NCI-H2227 (cell line): ENCODE measurements around the gene CLCN1.

Experiments
- DNase-seq: peaks from one replicate; lab custom pipeline; 2025; ENCODE audit not compliant: unreplicated experiment; lab: John Stamatoyannopoulos, UW

The CLCN1 gene

GRCh38 chr7:143362131-143363015, 46.5 kb downstream of the CLCN1 start, which contains the start of gene FAM131B:
Gene FAM131B, minus strand, starts transcription at chr7:143362713. Its CDS starts 110 bp downstream, at chr7:143362603.
- peak; percentile 62 for DNase-seq

DNA sequence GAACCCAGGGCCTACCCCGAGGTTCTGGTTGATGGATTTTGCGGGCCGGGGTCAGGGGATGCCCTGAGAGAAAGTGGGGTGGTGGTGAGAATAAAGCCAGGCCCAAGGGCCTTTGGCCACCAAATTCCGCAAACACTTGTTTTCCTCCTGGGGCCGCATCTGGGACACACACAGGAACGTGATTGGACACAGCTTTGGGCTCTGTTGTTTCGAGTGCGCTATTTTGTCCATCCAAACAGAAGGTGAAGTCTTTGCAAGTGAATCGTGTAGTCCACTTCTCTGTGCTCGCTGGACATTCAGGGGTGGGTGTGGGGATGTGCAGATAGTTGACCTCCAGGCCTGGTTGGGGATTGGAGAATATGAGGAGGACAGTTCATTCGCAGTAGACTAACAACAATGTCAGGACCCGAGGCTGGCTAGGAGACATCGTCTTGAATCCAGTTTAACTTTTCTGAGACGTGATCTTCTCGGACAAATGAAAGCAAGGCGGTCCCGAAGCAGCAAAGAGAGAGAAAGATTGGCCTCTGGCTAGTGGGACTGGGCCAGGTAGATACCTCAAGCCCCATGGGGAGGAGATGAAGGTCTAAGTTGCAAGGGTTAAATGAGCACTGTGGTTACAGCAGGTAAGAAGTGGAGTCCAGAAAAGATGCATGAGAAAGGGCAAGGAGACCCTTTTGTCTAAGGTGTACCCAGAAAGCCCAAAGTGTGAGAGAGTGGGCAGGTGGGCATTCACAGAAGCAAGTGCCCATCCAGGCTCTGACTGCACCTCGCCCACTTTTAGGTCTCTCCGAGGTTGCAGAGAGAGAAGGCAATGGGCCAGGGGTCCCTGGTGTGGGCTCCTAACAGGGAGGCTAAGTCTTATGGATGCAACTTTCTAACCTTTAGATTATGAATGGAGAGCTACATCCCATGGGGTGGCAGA, 47.4 kb downstream of the CLCN1 start:
- no peak for DNase-seq

DNA sequence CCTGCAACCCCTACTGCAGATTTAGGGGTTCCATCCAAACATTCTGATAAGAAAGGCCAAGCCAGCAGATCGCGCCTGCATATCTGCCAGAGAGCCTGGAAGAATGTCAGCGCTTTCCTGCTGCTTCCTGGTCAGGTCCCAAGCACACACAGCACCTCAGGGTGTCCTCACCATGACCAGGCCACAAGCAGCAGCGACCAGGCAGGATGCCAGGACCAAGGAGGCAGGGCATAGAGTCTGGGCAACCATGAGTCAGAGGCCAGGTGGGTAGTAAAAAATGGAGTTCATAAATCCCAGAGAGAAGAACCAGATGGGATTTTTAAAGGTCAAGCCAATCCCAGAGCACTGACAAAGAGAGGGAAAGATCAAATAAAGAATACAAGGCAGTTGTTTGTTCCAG, 52.1 kb downstream of the CLCN1 start:
- no peak for DNase-seq

- no peak for DNase-seq
Measured at GRCh38 chr7:143368387-143368786, 52.5 kb downstream of the CLCN1 start.

DNA sequence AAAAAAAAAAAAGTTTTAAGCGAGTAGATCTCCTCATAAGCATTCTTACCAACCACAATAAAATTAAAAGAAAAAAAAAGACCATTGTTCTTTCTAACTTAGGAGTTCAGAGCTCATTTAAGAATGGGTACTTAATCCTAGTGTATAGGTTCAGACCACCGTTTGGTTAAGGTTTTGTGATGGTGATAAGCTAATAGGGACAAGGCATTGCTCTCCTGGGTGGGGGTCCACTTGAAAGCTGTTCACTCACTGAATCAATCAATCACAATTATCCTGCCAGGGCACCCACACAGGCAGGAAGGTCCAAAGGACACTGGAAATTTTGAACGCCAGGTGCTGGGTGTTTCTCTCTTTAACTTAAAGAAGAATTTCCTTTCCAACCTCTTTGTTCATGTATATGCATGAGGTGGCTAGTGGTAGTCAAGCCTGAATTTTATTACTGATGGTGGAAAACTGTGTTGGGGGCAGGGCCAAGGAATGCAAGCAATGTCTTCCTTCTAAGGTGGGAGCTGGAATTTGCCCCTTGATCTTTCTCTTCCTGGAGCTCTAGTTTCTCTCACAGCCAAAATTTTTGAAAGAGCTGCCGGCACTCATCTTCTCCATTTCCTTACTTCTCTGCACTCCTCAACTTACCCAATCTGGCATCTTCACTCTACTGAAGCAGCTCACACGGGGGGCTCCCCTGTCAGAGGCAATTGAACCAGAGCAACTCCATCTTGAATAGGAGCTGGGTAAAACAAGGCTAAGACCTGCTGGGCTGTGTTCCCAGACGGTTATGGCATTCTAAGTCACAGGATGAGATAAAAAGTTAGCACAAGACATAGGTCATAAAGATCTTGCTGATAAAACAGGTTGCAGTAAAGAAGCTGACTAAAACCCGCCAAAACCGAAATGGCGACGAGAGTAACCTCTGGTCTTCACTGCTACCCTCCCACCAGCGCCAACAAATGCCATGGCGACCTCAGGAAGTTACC, 54.1 kb downstream of the CLCN1 start:
- no peak for DNase-seq

DNA sequence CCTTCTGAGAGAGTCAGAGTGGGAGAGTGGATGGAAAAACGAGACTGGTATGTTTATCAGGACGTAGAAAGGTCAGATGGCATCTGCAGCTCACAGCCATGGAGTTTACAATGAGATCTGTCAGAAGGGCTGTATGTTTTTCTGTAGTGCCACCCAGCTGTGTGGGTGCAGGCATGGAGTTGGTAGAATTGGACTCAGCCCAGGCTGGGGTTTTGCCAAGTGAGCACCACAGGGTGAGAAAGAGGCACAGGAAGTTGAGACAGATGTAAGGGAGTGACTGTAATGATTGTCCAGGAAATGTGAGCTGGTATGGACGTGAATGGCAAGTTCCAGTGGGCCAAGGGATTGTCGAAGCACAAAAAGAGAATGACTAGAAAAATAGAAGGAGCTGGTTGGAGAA, 56.2 kb downstream of the CLCN1 start:
- no peak for DNase-seq

DNA sequence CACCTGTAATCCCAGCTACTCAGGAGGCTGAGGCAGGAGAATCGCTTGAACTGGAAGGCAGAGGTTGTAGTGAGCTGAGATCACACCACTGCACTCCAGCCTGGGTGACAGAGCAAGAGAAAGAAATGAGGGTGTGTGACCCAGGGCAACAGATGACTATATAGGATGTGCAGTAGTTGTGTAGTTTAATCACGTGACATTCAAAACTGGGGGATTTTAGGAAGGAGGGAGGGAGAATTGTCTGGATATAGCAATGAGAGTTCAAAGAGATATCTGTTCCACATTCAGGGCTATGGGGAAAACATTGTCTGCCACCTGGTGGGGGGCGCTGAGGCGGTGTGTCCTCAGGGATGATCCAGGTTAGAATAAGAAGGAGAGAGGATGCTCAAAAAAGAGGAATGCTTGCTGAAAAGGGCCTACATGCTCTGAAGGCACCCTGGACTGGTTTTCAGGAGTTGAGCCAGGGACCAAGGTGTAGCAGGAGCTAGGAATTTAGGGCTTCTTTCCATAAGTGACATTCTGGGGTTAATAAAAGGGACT, 57.4 kb downstream of the CLCN1 start:
- DNase-seq, result no peak

- DNase-seq, result no peak
Measured at GRCh38 chr7:143374561-143374960, 58.6 kb downstream of the CLCN1 start.

GRCh38 chr7:143375298-143376034, 59.6 kb downstream of the CLCN1 start:
- DNase-seq, result no peak

- DNase-seq, result no peak
Measured at GRCh38 chr7:143376396-143376795, 60.5 kb downstream of the CLCN1 start.

DNA sequence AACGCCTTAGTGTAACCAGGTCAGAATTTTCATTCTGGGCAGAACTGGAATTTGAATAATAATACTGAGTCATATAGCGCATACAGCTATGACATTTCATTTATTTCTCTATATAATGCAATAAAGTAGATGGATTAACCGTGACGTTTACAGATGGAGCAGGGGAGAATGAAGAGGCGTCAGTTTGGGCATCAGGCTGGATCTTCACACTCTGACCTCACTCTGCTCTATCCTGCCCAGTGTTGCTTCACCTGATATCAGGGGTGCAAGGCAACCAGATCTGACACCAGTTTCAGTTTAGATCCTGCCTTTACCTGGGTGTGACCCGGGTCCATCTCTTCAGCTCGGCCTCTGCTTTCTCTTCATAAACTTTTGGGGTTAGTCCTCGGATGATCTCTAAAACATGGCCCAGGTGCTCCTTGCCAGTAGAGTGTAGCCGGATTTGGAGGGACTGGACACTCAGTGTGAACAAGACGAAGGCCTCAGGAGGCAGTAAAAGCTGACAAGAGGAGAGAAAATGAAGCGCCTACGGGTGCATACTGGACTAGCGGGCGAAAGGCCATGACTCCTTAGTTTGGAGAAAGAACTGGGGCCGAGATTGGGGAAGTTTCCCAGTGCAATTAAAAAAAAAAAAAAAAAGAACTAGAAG, 63.8 kb downstream of the CLCN1 start:
- DNase-seq, result peak; percentile 56

DNA sequence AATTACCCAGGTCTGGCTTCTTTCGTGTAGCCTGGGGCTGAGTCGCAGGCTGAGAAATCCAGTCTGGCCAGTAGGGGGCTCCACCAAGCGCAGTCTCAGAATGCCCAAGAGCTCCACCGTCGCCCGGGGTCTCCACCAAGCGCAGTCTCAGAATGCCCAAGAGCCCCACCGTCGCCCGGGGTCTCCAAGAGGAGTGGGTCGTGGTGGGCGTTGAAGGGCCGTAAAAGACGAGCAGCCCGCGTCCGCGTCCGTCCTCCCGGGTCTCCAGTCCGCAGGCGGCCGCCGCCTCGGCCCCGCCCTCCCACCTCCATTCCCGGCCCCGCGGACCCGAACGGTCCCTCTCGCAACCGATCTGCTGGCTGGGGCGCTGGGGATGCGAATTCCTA, 64.3 kb downstream of the CLCN1 start:
- peak; percentile 90 for DNase-seq

GRCh38 chr7:143380646-143381426, 64.9 kb downstream of the CLCN1 start, which contains the start of gene ZYX:
Gene ZYX, plus strand, starts transcription at chr7:143381345. Its CDS starts 227 bp downstream, at chr7:143381572.
- DNase-seq, result peak; percentile 88

GRCh38 chr7:143381427-143382125, 65.7 kb downstream of the CLCN1 start:
- DNase-seq, result no peak

GRCh38 chr7:143382126-143382790, 66.3 kb downstream of the CLCN1 start:
- DNase-seq, result no peak

DNA sequence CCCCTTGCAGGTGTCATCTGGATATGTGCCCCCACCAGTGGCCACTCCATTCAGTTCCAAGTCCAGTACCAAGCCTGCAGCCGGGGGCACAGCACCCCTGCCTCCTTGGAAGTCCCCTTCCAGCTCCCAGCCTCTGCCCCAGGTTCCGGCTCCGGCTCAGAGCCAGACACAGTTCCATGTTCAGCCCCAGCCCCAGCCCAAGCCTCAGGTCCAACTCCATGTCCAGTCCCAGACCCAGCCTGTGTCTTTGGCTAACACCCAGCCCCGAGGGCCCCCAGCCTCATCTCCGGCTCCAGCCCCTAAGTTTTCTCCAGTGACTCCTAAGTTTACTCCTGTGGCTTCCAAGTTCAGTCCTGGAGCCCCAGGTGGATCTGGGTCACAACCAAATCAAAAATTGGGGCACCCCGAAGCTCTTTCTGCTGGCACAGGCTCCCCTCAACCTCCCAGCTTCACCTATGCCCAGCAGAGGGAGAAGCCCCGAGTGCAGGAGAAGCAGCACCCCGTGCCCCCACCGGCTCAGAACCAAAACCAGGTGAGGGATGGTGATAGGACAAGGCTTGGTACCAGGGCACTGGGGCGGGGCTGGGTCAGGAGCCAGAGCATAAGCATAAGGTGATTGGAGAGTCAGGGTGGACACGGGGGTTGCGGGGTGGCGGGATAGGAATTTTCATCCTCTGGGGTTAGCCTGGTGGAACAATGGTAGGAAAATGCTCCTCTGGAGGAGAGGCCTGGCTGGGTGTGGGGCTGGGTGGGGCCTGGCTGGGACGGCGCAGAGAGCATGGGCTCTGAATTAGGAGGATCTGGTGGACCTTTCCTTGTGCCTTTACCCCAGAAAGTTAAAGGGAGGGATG, 67.1 kb downstream of the CLCN1 start:
- DNase-seq, result no peak
